Stimulated activated naive CD8-positive, alpha-beta T cell treated with anti-CD3 and anti-CD28 coated beads, Interleukin-15, amount 100 ng/mL, for 72 hours (primary cell): ENCODE data around the gene LRIT1.
A peak's percentile ranks its signal among the peaks of the same experiment; 100 is the strongest.

Experiments
- ATAC-seq: fragments of 150-1000 bp; cut with Tn5 transposase; 2 replicates; pipeline ENCODE4 v1.10.0; 2021; ENCODE audit warnings: mild to moderate bottlenecking, moderate library complexity
- DNase-seq, 2 donors: peaks; one replicate each; pipeline ENCODE4 v3.0.0; 2021 to 2022
- H3K27ac Mint-ChIP-seq, 2 donors: one replicate each; pipeline ENCODE4 v1.8.0; 2022; ENCODE audit warnings: mild to moderate bottlenecking in 2 of 2, mixed read lengths in 2 of 2, moderate library complexity in 2 of 2
- H3K27me3 Mint-ChIP-seq: one replicate; pipeline ENCODE4 v1.8.0; 2022; ENCODE audit warnings: mixed read lengths
- H3K4me1 Mint-ChIP-seq: one replicate; pipeline ENCODE4 v1.8.0; 2022; ENCODE audit warnings: mild to moderate bottlenecking, mixed read lengths
- H3K4me3 Mint-ChIP-seq, 2 donors: one replicate each; pipeline ENCODE4 v1.8.0; 2022; ENCODE audit warnings: mild to moderate bottlenecking in 2 of 2, mixed read lengths in 2 of 2, moderate library complexity in 1 of 2
- H3K9me3 Mint-ChIP-seq, 2 donors: one replicate each; pipeline ENCODE4 v1.8.0; 2022; ENCODE audit warnings: mixed read lengths in 2 of 2

The LRIT1 gene

GRCh38 chr10:84234479-84234878 lies 6.9 kb downstream of the LRIT1 start:
- Mint-ChIP-seq H3K9me3 (no peaks in the 10 kb centered on the region), H3K4me1 (no peaks in the 10 kb centered on the region), H3K27ac (no peak overlapping the region), H3K4me3 (no peak overlapping the region), H3K27me3 (peaks cover 30% of the 10 kb centered on the region)
- no peak for ATAC-seq
- DNase-seq, result no peak

- DNase-seq, result no peak
- ATAC-seq, result no peak
- Mint-ChIP-seq H3K4me3 (no peak overlapping the region), H3K9me3 (no peaks in the 10 kb centered on the region), H3K27me3 (peaks cover 36% of the 10 kb centered on the region), H3K27ac (no peak overlapping the region), H3K4me1 (no peaks in the 10 kb centered on the region)
Observed at GRCh38 chr10:84233940-84234339, 7.4 kb downstream of the LRIT1 start.

DNA sequence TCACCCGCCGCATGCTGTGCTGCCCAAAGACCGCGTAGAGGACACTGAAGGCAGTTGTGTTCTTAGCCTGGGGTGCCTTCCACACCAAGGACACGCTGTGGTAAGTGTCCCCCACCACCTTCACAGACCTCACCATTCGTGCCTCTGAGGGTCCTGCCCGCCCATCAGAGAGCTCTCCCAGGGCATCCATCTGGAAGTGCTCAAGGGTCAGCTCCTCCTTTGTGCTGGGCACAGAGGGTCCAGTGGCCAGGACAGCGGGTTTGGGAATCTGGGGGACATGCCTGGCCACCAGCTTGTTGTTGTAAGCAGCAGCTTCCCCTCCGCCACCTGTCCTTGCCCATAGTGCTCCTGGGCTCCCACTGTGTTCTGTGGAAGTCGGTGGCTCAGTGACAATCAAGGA lies 9.0 kb downstream of the LRIT1 start:
- no peak overlapping the region for H3K27ac Mint-ChIP-seq
- DNase-seq, result no peak
- H3K9me3 Mint-ChIP-seq, result no peaks in the 10 kb centered on the region
- H3K27me3 Mint-ChIP-seq, result peaks cover 45% of the 10 kb centered on the region
- peak; percentile 33 for ATAC-seq
- H3K4me1 Mint-ChIP-seq, result no peaks in the 10 kb centered on the region
- no peak overlapping the region for H3K4me3 Mint-ChIP-seq

DNA sequence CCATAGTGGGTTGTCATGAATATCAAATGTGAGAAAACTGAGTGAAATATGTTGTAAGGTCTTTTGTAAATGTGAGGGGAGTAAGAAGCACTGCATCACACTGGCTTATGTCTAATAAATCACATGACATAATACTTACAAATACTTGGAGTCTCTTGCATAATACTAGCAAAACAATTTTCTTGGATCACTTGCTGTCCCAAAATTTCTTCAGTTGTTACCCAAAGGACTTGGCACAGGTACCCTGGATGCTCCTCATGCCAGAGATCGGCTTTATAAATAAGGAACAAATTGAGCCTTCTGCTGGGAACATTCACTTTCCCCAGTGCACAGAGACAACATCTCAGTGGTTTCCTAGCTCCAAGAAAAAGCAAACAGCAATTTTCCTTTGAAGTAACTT lies 11.0 kb downstream of the LRIT1 start:
- no peak for ATAC-seq
- Mint-ChIP-seq H3K4me1 (no peaks in the 10 kb centered on the region), H3K27ac (no peak overlapping the region), H3K4me3 (no peak overlapping the region), H3K27me3 (peaks cover 50% of the 10 kb centered on the region), H3K9me3 (no peaks in the 10 kb centered on the region)
- DNase-seq, result no peak

GRCh38 chr10:84227810-84228209 lies 13.5 kb downstream of the LRIT1 start:
- Mint-ChIP-seq H3K27me3 (peaks cover 64% of the 10 kb centered on the region), H3K4me3 (no peak overlapping the region), H3K9me3 (no peaks in the 10 kb centered on the region), H3K4me1 (no peaks in the 10 kb centered on the region), H3K27ac (no peak overlapping the region)
- ATAC-seq, result no peak
- DNase-seq, result no peak

- no peaks in the 10 kb centered on the region for H3K4me1 Mint-ChIP-seq
- H3K27me3 Mint-ChIP-seq, result peaks cover 68% of the 10 kb centered on the region
- no peaks in the 10 kb centered on the region for H3K9me3 Mint-ChIP-seq
- DNase-seq (no peak), ATAC-seq (no peak)
- no peak overlapping the region for H3K4me3 Mint-ChIP-seq
- H3K27ac Mint-ChIP-seq, result no peak overlapping the region
Observed at GRCh38 chr10:84226616-84227015, 14.7 kb downstream of the LRIT1 start.

DNA sequence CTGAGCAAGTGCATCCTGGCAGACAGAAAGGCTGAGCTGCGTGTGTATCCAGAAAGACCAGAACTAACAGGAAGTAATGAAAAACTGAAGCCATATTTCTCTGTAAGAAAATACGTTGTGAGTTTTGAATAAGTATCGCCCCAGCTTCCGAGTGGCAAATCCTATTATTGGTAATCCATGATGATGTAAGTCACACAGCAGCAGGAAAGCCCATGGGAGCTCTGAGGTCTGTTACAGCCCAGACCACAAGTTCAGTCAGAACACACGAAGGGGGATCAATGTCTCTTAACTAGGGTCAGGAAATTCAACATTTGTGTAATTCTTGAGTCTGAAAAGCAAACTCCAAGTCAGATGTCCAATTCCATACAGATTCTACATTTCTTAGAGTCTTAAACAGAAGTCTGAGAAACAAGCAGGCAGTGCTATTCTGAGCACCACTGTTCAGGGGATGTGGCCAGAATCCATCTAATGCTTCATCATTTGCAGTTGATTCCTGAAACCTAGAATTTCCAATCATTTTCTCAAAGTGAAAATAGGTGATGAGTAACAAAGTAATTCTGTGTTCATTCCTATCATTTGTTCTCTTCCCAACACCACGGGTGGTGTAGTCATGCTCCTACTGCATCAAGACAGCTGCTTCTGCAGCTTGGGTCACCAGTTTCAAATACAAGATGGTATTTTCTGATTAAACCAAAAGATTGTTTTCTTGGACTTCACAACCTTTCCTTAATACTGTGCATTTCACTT lies 15.7 kb downstream of the LRIT1 start, which contains the start of gene LRIT2:
LRIT2 (minus strand) TSS at position 118 of the 747 bp plus-strand sequence; CDS start at position 94, 24 bp downstream.
- peaks cover 0 to 4% of the 10 kb centered on the region in 2 donors for H3K9me3 Mint-ChIP-seq
- no peaks in the 10 kb centered on the region for H3K4me1 Mint-ChIP-seq
- no peak within 1 kb of the TSS for H3K27ac Mint-ChIP-seq
- ATAC-seq, result no peak
- no peak for DNase-seq
- H3K4me3 Mint-ChIP-seq, result no peak within 1 kb of the TSS
- H3K27me3 Mint-ChIP-seq, result peaks cover 69% of the 10 kb centered on the region

- Mint-ChIP-seq H3K4me3 (no peak overlapping the region), H3K27ac (no peak overlapping the region), H3K9me3 (peaks cover 2 to 11% of the 10 kb centered on the region in 2 donors), H3K27me3 (peaks cover 68% of the 10 kb centered on the region), H3K4me1 (no peaks in the 10 kb centered on the region)
- no peak for ATAC-seq
- DNase-seq, result no peak
Observed at GRCh38 chr10:84224411-84225028, 16.8 kb downstream of the LRIT1 start.

DNA sequence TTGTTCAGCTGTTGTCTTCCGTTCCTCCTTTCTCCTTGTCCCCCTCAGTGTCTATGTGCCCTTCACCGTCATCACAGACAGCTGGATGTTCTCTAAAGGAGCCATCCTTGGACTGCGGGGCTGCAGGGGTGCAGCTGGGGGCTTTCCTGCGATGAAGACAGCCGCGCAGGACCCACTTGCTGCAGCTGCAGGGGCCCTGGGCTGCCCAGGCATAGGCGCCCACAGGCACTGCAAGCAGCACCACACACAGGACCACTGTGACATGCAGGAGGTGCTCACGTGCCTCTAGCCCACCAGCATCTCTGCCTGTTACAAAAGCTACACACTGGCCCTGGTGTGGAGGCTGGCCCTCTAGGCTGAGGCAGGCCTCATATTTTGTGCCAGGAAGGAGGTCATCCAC lies 19.4 kb downstream of the LRIT1 start:
- no peak for ATAC-seq
- H3K9me3 Mint-ChIP-seq, result peaks cover 6 to 17% of the 10 kb centered on the region in 2 donors
- no peaks in the 10 kb centered on the region for H3K4me1 Mint-ChIP-seq
- peaks cover 42% of the 10 kb centered on the region for H3K27me3 Mint-ChIP-seq
- no peak overlapping the region for H3K27ac Mint-ChIP-seq
- DNase-seq, result no peak
- no peak overlapping the region for H3K4me3 Mint-ChIP-seq

- H3K4me3 Mint-ChIP-seq, result no peak overlapping the region
- peaks cover 6 to 17% of the 10 kb centered on the region in 2 donors for H3K9me3 Mint-ChIP-seq
- DNase-seq (no peak), ATAC-seq (no peak)
- H3K27ac Mint-ChIP-seq, result no peak overlapping the region
- H3K27me3 Mint-ChIP-seq, result peaks cover 17% of the 10 kb centered on the region
- no peaks in the 10 kb centered on the region for H3K4me1 Mint-ChIP-seq
Observed at GRCh38 chr10:84217746-84218145, 23.6 kb downstream of the LRIT1 start.

DNA sequence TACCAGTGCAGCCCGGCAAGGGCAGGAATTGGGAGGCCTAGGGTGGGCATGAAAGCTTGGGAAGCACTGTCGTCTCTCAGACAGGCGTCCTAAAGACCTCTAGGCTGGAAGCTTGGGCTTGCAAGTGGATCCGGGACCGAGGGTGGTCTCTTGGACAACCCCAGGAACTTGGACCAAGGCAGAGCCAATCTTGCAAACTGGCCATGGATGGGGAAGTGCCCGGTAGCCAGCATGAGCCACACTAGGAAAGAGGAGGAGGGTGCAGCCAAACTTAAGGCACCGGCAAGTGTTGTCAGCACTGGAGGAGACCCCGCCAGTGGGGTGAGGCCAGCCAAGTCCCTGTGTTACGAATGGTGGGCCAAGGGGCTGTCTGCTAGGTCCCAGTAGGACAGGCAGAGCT lies 24.5 kb downstream of the LRIT1 start:
- no peak overlapping the region for H3K27ac Mint-ChIP-seq
- ATAC-seq (no peak), DNase-seq (peak in 1 of 2 donors; percentile 2)
- H3K4me1 Mint-ChIP-seq, result no peaks in the 10 kb centered on the region
- no peak overlapping the region for H3K4me3 Mint-ChIP-seq
- peaks cover 6 to 17% of the 10 kb centered on the region in 2 donors for H3K9me3 Mint-ChIP-seq
- peaks cover 10% of the 10 kb centered on the region for H3K27me3 Mint-ChIP-seq

- ATAC-seq, result peak; percentile 71
- Mint-ChIP-seq H3K27ac (no peak overlapping the region), H3K27me3 (no peaks in the 10 kb centered on the region), H3K4me1 (no peaks in the 10 kb centered on the region), H3K4me3 (no peak overlapping the region), H3K9me3 (peaks cover 6 to 8% of the 10 kb centered on the region in 2 donors)
- DNase-seq, result peak; percentile 36 to 46
Observed at GRCh38 chr10:84214612-84215235, 26.6 kb downstream of the LRIT1 start.

DNA sequence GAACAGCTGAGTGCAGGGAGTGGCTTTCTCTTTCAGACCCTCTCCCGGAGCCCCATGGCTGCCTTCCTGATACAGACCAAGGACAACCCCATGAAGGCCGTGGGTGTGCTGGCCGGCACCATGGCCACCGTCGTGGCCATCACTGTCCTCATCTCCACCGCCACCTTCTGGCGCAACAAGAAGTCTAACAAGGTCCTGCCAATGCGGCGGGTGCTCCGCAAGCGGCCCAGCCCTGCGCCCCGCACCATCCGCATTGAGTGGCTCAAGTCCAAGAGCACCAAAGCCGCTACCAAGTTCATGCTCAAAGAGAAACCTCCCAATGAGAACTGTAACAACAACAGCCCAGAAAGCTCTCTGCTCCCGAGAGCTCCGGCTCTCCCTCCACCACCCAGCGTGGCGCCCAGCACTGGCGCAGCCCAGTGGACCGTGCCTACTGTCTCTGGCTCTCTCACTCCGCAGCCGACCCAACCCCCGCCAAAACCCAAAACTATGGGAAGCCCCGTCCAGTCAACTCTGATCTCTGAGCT lies 27.2 kb downstream of the LRIT1 start:
- Mint-ChIP-seq H3K4me3 (peak overlapping the region in 1 of 2 donors; percentile 50), H3K27me3 (no peaks in the 10 kb centered on the region), H3K4me1 (no peaks in the 10 kb centered on the region), H3K27ac (peak overlapping the region; percentile 43 to 69), H3K9me3 (peaks cover under 1 to 2% of the 10 kb centered on the region in 2 donors)
- no peak for DNase-seq
- no peak for ATAC-seq

DNA sequence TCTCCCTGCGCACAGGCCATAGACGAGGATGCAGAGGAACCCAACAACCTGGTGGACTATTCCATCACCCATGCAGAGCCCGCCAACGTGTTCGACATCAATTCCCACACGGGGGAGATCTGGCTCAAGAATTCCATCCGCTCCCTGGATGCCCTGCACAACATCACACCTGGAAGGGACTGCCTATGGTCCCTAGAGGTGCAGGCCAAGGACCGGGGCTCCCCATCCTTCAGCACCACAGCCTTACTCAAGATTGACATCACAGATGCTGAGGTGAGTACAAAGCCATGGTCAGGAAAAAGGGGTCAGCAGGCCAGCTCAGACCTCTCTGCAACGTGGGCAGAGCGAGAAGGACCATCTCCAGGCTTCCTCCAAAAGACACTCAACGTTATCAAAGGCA lies 28.3 kb downstream of the LRIT1 start:
- Mint-ChIP-seq H3K27me3 (no peaks in the 10 kb centered on the region), H3K27ac (no peak overlapping the region), H3K4me1 (no peaks in the 10 kb centered on the region)

GRCh38 chr10:84212014-84212413 lies 29.3 kb downstream of the LRIT1 start:
- Mint-ChIP-seq H3K27me3 (no peaks in the 10 kb centered on the region), H3K9me3 (no peaks in the 10 kb centered on the region), H3K27ac (no peak overlapping the region), H3K4me1 (no peaks in the 10 kb centered on the region), H3K4me3 (no peak overlapping the region)
- ATAC-seq (no peak), DNase-seq (no peak)

More for the DNA sequence above, 28.3 kb downstream of the LRIT1 start:
- no peak for ATAC-seq
- DNase-seq, result no peak
- Mint-ChIP-seq H3K4me3 (no peak overlapping the region), H3K9me3 (no peaks in the 10 kb centered on the region)

DNA sequence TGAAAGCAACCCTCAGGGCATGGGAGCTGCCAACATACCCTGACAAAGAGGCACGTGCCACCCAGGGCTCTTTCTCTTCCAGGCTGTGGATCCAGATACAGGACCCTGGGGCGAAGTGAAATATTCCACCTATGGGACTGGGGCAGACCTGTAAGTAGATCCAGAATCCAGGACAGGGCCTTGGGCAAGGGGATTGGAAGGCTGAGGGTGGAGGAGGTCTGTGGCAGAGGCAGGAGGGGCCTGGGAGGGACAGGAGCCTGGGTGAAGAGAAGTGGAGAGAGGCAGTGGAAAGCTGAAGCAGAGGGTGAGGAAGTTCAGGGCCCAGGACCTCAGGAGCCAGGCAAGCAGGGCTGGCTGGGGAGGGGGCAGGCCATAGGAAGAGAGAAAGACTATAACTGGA lies 29.8 kb downstream of the LRIT1 start:
- ATAC-seq (no peak), DNase-seq (no peak)
- no peak overlapping the region for H3K4me3 Mint-ChIP-seq
- H3K27ac Mint-ChIP-seq, result no peak overlapping the region
- H3K4me1 Mint-ChIP-seq, result no peaks in the 10 kb centered on the region
- H3K27me3 Mint-ChIP-seq, result no peaks in the 10 kb centered on the region
- H3K9me3 Mint-ChIP-seq, result no peaks in the 10 kb centered on the region
